ENCODE results near the gene FTO.

- TF ChIP-seq CTCF (IDR thresholded peaks at IDR 0.05), result no peak
- no peak for TF ChIP-seq CBX8 (IDR thresholded peaks at IDR 0.05)
- no peak for TF ChIP-seq REST (IDR thresholded peaks at IDR 0.05)
- no peak for TF ChIP-seq HES2 (IDR thresholded peaks at IDR 0.05)
These were observed 85.2 kb downstream of the FTO start for GRCh38 chr16:53789137-53789536.

All from A549 (cell line).